Hematopoietic multipotent progenitor cell (in vitro differentiated cells): ENCODE data around the gene UQCC3. TPM values are rescaled to one million over a fixed set of nuclear protein-coding genes. Genes with fewer than 3 reads are reported as not detected.
"Not testable (repeated sequence)": the region's sequence is repeated elsewhere in the genome, so short reads cannot be mapped to it uniquely, and the experiment has no call there.

ENCODE experiments used
- DNase-seq, 3 donors: peaks; one replicate each; pipeline ENCODE4 v3.0.0-alpha.2; 2011 to 2015; ENCODE audit warnings: low read depth in 2 of 3, low spot score in 2 of 3
- total RNA-seq: library from RNA; depleted of rRNA; stranded (reverse); fragments of >200 nt; gene quantifications from one replicate; pipeline ENCODE4 v1.2.3, GENCODE V29; 2012

Gene UQCC3
- total RNA-seq, 1 donor, result 7.3 TPM

DNA sequence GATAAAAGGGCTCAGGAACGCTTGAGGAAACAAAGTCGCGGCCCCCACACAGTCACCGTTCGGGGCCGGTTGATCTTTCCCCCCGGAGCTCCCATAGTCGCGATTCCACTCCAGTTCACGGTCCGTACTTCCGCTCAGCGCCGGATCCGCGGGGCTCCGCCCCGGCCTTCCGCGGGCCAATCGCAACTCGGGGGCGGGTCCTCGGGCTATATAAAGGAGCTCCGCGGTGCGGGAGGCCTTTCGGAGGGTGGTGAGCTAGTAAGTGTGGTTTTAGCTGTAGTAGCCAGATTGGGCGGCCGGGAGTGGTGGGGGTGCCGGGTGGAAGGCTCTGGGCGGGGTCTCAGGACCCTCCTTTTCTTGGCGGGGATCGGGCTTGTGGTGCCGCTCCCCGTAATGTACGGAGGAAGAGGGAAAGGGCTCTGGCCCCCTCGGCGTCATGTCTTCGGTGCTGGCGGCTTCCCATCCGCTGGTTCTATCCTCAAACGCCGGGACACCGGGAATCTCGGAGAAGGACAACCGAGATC lies 6.3 kb upstream of the UQCC3 start, which contains the start of the genes C11orf98 and CSKMT:
Gene C11orf98, minus strand, starts transcription at position 136 of the 524 bp plus-strand sequence. Its CDS starts 41 bp downstream, at position 95.
Gene CSKMT, plus strand, starts transcription at position 238 of the 524 bp plus-strand sequence. CDS start 568 bp downstream, outside the sequence.
- peak; percentile 90 to 95 (median 94) for DNase-seq

DNA sequence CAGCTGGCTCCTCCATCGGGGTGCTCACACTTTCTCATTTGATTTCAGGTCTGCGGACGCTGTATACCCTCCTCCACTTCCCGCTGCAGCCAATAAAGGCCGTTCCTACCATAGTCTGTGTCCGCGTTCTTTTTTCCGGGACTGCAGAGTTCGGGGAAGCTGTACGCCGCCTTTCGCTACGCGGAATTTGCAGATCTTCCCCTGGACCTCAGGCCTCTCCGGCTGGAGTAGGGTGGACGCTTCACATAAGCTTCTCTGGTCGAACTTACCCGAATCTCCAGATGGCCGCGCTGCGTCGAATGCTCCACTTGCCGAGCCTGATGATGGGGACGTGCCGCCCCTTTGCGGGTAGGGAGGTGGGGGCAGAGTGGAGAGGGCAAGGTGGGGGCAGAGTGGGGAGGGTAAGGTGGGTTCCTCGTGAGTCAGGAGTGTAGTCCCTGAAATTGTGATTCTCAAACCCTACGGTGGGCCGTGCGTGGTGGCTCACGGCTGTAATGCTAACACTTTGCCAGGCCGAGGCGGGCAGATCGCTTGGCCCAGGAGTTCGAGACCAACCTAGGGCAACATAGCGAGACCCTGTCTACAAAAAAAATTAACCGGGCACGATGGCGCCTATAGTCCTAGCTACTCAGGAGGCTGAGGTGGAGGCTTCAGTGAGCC lies 5.7 kb upstream of the UQCC3 start:
- DNase-seq, result peak in 2 of 3 donors; percentile 74 to 79

DNA sequence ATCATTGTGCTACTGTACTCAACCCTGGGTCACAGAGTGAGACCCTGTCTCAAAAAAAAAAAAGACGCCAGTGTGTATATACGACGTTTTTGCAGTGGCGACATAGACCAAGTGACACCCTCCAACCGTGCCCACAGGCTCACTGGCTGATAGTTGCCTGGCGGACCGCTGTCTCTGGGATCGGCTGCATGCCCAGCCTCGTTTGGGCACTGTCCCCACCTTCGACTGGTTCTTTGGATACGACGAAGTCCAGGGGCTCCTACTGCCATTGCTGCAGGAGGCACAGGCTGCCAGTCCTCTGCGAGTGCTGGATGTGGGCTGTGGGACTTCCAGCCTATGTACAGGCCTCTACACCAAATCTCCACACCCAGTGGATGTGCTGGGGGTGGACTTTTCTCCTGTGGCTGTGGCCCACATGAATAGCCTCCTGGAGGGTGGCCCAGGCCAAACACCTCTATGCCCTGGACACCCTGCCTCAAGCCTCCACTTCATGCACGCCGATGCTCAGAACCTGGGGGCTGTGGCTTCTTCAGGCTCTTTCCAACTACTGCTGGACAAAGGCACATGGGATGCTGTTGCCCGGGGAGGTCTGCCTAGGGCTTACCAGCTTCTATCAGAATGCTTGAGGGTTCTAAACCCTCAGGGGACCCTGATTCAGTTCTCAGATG lies 5.1 kb upstream of the UQCC3 start:
- no peak for DNase-seq

- no peak for DNase-seq
Observed at GRCh38 chr11:62667460-62667859, 4.0 kb upstream of the UQCC3 start.

DNA sequence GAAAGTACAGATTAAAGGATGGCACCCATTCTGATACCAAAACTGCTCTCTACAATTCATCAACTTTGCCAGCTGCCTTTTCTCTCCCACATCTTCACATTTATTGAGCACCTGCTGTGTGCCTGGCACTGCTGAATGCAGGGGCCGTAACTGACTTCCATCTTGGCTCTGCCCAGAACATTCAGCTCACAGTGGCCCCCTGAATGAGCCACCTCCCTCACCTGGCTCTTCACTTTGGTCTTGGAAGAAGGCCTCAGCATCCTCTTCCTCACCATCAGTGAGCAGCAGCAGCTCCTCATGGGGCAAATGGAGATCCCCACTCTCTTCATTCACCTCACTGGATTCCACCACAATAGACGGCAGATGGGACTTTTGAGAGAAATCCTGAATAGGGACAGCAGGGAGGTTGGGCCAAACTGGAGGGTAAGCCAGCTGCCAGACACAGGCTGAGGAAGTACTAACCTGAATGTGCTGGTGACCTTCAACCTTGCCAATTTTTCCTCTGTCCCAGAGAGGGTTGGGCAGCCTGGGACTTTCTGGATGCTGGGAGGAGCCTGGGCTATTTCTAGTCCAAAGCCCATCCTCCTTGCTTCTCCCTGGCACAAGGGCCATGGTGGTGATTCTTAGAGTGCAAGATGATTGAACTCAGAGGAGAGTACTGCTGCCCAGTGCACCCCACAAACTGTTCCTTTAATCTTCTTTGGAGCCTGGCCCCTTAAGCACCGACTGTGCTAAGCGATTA lies 1.9 kb upstream of the UQCC3 start:
- no peak for DNase-seq

DNA sequence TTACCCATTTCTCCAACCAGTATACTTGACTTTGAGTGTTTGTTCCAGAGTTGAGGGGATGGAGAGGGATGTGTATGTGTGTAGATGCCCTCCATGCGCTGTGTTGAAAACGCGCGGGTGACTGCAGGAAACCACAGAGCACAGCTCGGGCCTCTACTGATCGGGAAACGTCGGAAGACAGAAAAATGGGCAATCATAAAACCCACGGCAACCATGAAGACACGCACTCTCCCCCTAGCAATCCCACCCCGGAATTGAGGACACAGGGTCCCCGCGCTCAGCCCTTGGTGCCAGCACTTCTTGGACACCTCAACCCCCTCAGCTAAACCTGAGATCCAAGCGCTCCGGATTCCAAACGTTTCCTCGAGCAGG lies 251 bp upstream of the UQCC3 start:
- peak in 1 of 3 donors; percentile 37 for DNase-seq

DNA sequence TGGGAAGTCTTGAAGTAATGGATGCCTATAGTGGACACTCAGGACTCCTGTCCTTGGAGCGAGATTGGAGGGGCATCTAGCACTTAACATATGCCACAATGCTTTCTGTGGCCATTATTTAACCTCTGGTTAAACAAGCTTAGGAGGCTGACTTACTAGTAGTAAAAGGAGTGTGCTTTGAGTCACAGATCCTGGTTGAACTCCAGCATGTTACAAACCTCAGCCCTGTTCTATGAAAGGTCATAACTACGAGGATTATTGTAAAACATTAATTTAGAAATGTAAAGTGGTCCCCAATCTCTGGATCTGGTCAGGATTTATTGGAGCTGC lies 1.7 kb downstream of the UQCC3 start:
- DNase-seq, result no peak

DNA sequence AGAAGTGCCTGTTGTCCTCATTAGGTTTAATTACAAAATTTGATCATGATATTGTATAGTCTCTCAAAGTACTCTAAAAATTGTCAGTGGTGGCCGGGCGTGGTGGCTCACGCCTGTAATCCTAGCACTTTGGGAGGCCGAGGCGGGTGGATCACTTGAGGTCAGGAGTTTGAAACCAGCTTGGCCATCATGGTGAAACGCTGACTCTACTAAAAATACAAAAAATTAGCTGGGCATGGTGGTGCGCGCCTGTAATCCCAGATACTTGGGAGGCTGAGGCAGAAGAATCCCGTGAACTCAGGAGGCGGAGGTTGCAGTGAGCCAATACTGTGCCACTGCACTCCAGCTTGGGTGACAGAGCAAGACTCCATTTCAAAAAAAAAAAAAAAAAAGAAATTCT lies 3.9 kb downstream of the UQCC3 start:
- DNase-seq, result not testable (repeated sequence)

DNA sequence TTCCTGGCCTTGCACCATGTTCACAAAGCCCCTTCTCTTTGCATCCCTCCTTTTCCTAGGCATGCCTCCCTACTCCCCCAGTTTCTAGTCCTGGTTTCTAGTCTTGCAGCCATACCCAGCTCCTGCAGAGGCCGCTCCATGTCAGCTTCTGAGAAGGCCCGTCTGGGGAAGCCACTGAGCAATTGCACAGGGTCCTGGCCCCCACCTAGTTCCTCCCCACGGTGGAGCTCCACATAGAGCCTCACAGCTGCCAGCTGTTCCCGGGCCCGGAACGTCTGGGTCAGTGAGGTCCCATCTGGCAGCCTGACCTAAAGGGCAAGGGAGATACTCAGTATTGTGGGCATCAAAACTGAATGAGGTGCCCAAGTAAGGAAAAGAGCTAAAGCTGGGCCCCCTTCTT lies 5.2 kb downstream of the UQCC3 start:
- DNase-seq, result no peak

DNA sequence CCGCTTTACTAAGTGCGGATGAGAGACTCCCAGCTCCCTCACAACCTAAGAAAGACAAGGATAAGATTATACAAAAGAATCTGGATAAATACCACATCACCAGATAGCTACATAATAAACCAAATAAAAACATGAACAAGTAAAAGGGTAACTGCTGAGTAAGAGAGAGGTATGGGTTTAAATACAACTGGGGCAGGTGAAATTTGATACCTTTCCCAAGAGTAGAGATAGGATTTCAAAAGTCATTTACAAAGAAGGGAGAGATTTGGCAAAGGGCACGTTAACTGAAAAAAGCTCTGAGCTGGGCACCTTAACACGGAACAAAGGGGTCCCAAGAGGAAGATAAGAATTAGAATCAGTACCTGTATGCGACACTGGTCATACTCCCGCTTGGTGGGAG lies 5.7 kb downstream of the UQCC3 start:
- no peak for DNase-seq

- no peak for DNase-seq
Observed at GRCh38 chr11:62677714-62678113, 6.2 kb downstream of the UQCC3 start.

- no peak for DNase-seq
Observed at GRCh38 chr11:62678433-62678769, 6.9 kb downstream of the UQCC3 start.

DNA sequence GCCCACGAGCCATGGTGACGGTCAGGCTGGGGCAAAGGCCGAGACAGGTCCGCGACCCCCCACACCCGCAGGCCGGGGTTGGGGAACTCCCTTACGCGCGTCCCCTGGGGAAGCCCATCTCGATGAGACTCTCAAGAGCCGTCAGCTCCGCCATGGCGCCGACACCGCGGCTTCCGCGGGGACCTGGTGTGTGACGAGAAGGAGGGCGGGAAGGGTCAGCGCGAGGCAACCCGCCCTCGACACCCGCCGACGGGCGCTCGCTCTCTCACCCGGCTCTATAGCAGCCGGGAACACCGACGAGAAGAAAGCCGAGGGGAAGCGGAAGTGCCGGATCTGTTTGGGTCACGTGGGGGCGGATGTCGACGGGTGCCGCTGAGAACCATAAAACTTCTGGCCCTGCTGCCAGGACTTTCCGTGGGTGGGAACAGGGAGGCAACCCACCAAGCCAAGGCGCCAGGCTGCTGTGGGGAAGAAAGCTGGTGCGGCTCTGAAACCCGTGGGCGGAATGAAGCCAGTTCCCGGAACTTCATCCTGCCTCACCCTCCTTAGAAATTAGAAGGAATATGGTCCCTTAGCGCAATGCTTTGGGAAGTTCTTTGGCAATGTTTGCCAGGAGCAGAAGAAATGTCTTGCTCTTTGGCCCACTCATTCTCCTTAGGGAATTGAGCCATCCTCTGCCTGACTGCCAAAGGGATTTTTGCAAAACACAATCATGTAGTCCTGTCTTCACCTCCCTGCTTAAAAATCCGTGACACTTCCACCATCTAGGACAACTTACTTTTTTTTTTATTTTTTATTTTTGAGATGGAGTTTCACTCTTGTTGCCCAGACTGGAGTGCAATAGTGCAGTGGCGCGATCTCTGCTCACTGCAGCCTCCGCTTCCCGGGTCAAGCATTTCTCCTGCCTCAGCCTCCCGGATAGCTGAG lies 7.6 kb downstream of the UQCC3 start, which contains the start of gene UBXN1:
Gene UBXN1, minus strand, starts transcription at position 304 of the 927 bp plus-strand sequence. Its CDS starts 150 bp downstream, at position 154.
- DNase-seq, result peak; percentile 71 to 89 (median 88)

DNA sequence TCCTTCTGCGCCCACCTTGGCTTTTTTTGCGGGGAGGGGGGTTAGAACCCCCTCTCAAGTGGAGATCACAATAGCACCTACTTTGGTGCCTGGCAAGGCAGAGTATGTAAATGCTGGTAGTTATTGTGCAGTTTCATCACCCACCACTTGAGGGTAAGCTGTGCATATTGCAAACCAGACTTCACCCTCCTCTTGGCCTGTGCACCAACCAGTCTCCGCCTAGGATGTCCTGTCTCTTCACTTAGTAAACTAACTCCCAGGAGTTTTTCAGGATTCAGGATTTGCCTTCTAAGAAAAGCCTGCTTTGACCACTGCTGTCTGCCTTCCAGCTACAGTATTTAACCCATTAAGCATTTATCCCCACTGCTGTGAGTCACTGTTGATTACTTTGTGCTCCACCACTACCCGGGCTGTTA lies 9.4 kb downstream of the UQCC3 start:
- DNase-seq, result peak in 2 of 3 donors; percentile 58 to 73

DNA sequence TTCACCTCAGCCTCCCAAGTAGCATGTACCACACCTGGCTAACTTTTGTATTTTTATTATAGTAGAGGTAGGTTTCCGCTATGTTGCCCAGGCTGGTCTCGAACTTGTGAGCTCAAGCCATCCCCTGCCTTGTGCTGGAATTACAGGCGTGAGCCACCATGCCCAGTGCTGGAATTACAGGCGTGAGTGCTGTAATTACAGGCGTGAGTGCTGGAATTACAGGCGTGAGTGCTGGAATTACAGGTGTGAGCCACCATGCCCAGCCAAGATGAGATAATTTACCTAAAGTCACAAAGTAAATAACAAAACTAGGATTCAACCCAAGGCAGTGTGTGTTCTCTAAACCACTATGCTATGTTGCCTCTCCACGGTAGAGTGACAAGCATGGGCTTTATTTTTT lies 11.0 kb downstream of the UQCC3 start:
- DNase-seq, result no peak

DNA sequence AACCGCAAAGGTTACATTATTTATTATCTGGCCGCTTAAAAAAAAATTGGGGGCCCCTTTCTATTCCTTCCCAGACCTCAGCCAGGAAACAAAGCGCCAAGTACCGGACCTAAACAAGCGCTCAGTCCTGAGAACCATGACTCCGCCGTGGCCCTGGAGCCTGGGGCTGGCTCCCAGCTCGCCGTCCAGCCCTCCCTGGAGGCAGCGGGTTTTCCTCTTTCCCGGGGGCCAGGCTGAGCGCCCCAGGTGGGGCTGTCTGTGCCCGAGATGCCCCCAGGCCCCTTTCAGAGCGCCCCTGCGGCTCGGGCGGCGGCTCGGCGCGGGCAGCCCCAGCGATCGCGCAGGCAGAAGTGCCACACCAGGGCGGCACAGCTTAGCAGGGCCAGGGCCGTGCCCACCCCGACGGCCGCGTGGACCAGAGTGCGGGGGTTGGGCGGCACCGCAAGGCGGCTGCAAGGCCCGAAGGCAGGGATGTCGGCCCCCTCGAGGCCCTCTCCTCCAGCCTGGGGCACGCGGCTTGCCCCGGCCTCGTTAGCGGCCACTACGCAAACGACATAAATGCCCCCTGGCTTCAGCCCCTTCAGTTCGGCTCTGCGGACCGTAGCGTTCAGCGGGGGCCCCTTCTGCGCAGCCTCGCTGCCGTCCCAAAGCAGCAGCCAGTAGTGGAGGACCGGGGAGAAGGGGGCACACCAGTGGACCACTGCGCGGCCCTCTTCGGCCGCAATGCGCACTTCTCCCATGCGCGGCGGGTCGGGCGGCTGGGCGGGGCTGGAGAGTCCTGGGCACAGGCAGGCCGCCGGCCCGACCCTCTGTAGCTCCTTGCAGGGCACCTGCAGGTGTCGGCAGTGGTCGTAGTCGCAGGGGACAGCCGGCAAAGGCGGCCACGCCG lies 16.3 kb downstream of the UQCC3 start:
- no peak for DNase-seq

GRCh38 chr11:62688491-62688890 lies 17.0 kb downstream of the UQCC3 start:
- no peak for DNase-seq

- DNase-seq, result no peak
Observed at GRCh38 chr11:62689421-62690183, 18.1 kb downstream of the UQCC3 start, which contains the start of gene LRRN4CL. Gene LRRN4CL, minus strand, starts transcription at chr11:62689530. Its CDS starts 1,022 bp downstream, at chr11:62688508.
